HG03442 (cell line): ENCODE results near the gene ARHGAP6.
"Not testable (repeated sequence)": the region's sequence is repeated elsewhere in the genome, so short reads cannot be mapped to it uniquely, and the experiment has no call there.

ENCODE experiments used
- ATAC-seq: cut with Tn5 transposase; IDR thresholded peaks from one replicate; pipeline ENCODE4 v1.9.1; 2021; ENCODE audit warnings: mild to moderate bottlenecking, moderate library complexity; ENCODE audit not compliant: unreplicated experiment

Gene ARHGAP6

DNA sequence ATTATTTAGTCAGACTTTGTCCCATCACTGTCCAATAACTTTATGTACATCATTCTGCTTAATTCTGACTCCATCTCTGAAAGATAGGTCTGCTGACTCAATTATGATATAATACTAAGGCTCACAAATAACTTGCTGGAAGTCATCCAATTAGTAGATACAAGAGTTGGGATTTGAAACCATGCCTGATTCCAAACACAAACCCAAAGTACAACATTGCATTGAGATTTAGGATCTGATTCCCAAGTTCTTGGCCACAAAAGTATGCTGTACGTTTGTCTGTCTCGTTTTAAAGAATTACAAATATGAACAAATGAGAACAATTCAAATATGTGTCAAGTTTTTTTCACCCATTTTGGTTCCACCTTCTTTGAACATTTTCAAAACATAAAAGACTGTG, 263.8 kb downstream of the ARHGAP6 start:
- no peak for ATAC-seq

DNA sequence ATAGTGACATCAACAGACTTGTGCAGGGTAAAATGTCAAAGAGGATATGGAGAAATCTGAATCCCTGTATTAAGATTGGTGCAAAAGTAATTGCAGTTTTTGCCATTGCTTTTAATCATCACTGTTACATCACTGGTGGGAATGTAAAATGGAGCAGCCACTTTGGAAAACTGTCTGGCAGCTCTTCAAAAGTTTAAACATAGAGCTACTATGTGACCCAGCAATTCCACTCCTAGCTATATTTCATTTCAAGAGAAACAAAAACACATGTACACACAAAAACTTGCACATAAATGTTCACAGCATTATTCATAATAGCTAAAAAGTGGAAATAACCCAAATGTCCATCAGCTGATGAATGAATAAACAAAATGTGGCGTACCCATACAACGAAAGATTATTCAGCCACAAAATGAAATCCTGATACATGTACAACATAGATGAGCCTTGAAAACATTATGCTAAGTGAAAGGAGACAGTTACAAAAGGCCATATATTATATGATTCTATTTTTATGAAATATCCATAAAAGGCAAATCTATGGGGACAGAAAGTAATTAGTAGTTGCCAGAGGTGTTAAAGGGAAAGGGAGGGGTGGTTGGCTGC, 266.1 kb downstream of the ARHGAP6 start:
- ATAC-seq = no peak

DNA sequence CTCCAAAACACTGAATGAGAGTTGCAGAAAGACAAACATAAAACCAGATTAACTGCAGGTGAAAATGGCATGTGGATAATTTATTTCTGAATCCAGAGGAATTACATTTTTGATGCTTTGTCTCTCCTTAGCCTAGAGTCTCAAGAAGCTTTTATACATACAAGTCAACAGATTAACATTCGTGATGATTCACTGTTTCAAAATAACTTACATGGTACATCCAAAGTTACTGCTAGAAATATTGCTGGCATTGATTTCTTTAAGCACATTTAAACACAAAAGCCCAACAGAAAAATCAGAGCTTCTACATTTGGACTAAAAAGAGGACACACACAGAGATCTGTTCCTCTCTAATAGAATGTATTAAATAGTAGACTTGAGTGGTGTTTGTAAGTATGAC, 266.9 kb downstream of the ARHGAP6 start:
- no peak for ATAC-seq

DNA sequence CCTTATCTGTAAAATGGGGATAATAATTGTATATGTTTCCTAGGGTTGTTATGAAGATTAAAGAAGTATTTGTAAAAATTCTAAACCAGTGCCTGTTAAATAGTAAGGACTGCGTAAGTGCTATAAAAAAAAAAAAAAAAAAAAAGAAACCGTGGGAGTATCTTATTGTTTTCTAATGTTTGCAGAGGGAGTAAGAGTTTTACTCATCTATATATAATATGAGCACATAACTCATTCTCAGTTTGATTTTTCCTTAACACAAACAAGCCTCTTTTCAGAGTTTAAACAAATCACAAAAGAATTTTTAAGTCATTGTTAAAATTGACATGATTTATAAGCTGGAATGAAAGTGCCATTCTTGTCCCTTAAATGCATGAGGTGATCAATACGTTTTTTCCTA, 267.6 kb downstream of the ARHGAP6 start:
- no peak for ATAC-seq

DNA sequence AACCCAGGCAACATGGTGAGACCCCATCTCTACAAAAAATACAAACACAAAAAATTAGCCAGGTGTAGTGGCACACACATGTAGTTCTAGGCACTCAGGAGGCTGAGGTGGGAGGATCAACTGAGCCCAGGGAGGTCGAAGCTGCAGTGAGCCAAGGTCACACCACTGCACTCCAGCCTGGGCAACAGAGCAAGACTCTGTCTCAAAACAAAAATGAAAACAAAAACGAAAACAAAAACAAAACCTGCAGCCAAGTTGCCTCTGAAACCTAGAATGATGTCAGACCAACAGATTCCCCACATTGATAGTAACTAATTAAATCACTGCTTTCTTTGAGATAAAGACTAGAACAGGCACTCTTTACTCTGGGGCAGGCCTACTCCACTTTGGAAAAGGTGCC, 268.0 kb downstream of the ARHGAP6 start:
- no peak for ATAC-seq

DNA sequence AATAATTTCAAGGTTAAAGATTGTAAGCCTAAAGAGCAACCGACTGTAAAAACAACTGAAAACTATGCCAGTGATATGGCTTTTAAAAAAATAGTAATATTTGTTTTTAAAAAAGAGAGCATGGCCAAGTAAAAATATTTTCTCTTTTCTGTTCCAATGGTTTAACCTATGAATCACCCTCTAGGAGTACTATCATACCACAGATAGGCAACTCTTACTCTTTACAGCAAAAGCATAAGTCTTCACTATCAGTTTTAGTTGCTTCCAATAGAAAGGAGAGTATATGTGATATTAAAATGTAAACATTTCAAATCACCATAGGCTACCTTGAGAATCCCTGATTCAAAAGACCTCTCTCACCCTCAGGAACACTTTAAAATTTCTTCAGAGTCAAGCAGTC, 269.9 kb downstream of the ARHGAP6 start:
- no peak for ATAC-seq

DNA sequence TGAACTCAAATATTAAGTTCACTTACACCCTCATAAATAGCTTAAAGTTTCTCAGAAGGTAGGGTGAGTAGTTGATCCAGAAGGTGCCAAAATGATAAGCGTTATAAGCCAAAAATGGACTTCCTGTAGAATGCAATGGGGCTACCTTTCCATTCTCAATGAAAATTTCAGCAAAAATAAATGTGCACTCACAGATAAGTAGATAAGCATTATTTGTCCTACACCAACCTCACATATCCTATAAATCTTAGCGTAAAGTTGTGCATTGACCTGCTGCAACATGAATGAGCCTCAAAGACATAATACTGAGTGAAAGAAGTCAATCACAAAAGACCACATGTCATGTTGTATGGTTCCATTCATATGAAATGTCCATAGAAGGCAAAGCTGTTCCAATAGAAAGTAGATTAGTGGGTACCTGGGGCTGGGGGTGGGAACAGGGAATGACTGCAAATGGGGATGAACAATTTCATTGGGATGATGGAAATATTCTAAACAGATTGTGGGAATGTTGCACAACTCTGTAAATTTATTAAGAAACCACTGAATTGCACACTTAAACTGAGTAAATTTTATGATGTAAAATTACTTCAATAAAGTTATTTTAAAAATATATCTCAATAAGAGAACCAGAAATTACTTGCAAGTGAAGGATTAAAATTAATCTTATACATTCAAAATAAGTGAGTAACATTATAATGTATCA, 271.6 kb downstream of the ARHGAP6 start:
- no peak for ATAC-seq

DNA sequence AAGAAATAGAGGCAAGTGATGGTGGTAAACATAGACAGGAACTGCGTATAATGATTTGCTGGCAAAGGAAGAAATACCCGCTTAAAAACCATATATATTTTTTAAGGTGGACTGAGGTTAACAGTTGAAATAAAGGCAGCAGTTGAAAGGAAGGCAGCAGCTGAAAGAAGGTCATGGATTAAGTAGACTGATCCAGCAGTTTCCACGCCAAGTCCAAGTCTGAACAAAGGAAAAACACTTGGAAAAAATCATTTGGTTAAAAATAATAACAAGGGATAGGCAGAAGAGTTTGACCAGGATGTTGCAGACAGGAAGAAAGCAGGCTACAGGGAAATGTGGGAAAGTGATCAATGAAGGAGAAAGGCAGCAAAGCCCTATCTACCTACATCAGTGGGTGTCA, 278.9 kb downstream of the ARHGAP6 start:
- no peak for ATAC-seq

DNA sequence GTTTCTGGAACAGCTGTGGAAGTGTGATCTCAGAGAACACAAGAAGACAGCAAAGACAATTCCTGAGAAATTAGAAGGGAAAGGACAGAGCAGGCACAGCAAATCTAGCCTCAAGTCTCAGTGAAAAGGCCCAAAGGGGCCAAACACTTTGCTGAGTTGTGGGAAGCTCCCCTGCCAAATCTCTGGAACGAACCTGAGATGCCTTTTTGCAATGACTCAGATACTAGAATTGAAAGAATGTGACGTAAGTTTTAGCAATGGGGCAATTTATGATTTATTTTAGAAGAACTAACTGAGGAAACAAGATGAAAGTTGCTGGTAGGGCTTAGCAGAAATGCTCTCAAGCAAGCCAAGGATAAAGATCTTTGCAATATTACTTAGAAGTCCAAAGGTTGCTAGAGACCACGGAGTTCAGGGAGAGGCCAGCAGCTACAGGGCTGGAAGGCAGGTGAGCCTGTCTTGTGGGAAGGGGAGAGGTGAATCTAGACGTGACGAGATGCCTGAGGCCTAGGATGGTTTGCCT, 279.7 kb downstream of the ARHGAP6 start:
- no peak for ATAC-seq

DNA sequence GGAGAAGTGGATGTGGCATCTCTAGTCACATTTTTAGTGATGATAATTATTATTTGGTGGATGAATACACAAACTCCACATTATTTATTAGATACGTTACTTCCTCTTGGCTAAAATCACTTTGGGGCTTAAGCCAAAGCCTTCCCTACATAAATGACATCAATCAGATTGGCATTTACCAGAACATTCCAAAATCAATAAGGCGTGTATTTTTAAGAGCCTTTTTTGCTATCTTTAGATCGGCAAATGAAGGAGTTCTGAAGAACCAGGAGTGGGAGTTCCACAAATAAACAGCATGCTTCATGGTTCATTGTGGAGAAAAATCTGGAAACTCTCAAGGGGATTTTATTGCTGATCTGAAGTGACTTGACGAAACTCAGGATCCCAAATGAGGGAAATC, 282.8 kb downstream of the ARHGAP6 start:
- no peak for ATAC-seq

DNA sequence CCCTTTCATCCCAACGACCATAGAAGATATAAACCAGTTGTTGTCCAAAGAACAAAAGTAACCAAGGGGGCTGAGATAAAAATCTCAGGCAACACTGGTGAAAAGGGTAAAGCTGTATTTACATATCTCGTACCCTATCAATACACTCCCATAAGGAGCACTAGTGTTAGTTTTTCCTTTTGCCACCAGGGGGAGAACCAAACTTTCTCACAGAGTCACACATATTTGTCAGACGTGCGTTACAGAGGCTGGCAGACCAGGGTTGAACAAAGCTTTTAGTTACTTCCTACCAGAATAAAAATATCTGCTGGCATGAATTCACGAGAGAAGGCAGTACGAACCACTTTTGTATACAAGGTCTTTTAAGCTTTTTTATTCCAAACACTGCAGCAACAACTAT, 284.3 kb downstream of the ARHGAP6 start:
- ATAC-seq = peak; percentile 79

DNA sequence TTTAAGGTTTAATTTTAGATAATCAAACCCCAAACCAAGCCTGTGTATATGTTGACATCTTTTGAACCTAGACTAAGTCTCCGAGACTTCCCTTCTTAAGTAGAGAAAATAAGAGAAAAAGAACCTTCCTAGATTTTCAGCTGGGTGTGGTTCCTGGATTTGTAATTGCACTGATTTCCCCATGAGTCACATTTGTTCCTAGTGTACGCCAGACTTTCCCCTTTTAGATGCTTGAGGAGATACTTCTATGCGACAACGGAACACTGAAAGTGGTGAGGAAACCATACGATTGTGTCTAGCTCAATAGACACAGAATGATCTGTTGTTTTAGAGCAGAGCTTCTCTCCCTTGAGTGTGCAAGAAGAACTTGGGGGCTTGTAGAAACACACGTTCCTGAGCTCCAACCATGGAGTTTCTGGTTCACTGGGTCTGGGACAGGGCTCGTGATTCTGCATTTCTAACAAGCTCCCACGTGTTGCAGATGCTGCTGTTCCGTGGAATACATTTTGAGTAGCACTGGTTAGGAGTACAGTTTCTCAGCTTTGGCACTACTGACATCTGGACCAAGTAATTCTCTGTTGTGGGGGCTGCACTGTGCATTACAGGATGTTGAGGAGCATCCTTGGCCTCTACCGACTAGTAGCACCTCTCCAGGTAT, 285.4 kb downstream of the ARHGAP6 start:
- ATAC-seq = no peak

DNA sequence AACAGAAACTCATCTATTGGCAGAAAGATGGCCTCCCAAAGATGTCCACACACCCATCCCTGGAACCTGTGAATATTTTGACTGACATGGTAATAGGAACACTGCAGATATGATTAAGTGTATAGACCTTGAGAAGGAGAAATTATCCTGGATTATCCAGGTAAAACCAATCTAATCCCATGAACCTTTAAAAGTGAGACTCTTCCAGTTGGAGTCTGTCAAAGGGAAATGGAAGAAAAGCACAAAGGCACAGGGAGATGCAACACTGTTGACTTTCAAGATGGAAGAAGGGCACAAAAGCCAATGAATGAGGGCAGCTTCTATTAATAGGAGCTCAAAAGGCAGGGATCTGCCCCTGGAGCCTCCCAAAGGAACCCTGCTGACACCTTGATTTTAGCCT, 289.6 kb downstream of the ARHGAP6 start:
- no peak for ATAC-seq

DNA sequence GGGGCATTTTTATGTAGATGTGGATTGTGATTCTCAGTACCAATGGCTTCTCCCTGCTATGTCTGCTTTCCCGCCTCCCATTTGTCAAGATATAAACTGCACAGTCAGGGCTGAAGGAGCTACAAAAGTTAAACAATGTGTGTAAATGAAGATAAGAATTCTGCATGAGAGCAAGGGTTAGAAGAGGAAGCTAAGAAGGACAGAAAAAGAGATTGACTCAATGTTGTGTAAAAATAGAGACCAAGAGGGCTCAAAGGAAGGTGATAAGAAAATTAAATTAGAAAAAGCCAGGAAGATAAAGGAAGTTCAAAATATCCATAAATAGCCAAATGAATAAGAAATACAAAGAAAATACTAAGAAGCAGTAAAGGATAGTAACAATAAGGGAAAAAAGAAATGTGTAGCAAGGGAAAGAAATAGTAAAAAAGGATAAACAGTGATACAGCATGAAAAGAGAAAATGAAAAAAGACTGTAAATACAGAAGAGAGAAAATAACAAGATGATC, 290.1 kb downstream of the ARHGAP6 start:
- no peak for ATAC-seq

DNA sequence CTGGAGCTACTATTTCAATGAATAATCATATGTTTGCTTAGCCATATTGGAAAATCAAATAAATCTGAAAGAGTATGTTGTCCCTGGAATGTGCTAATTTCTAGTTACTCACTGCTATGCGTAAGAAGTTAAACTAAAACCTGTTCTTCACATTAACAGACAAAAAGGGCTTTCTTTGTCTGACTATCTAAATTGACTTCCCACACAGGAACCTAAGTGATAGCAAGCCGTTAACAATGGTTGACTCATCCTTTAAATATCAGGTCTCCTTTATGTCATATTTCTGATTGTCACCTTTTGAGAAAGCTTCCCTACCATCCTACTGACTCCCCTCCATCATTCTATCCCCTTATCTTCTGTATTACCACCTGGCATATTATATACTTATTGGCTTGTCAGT, 291.1 kb downstream of the ARHGAP6 start:
- ATAC-seq = no peak

DNA sequence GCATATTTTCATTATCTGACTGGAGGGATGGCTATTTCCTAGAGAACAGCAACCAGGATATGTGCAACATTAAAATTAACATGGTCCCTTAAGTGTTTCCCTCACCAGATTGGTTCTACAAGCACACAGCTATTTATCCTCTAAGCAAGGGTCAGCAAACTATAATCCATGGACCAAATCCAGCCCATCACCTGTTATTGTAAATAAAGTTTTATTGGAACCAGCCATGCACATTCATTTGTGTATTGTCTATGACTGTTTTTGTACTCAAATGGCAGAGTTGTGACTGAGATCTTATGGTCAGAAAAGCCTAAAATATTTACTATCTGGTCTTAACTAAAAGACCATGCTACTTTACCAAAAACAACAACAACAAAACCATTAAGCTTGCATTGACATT, 294.6 kb downstream of the ARHGAP6 start:
- no peak for ATAC-seq

DNA sequence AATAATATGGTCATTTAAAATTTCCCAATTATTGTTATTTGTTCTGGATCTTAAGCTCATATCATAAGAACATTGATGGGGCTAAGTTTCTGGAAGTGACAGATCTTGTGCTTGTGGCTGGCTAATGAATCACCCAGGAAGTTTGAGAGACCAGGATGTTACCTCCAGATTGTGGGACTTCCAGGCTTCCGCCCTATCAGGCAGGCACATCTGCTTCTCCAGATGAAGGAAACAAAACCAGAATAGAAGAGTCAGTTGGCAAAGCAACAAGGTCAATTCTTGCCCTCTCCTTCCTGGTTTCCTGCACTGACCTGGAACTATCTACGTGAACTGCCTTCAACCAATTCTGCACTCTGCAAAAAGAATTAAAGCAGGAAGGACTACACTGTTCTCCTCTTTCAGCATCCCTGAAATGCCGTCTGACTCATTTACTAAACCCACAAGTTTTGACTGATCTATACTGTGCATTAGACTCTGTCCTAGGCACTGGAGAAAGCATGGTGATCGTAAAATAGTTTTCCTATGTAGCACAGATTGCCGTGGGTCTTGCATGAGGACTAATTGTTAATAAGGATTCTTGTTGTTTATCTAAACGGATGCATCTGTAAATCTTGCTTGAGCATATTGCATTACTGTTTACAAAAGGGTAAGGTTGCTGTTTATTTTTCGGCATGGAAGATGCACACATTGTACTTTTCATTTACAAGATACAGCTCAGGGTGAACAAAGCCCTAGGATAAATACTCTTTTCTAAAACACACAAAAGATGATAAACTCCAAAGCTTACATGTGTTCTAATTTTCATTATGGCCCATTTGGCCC, 297.9 kb downstream of the ARHGAP6 start:
- ATAC-seq = no peak

DNA sequence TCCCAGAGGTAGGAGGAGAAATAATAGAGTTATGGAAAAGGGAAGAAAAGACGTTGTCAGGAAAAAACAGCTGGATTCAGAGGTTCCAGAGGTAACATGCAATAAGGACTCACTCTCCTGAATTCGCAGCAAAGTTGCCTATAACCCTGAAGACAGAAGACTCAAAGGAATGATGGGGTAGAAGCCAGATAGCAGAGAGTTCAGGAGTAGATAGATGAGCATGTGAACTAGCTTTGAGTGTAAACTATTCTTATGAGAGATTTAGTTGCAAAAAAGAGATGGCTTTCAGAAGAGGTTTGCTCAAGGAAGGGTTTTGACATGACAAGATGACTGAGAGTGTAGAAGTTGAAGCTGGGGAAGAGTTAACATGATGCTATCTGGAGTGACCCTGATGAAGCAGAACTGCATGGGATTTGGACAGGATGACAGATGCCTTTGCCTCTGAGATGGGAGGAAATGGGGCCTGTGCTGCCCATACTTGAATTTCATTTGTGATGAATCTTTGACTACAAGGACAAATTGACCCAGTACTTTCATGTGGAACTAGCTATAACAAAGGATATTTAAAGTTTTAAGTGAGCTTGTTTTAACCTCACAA, 298.6 kb downstream of the ARHGAP6 start:
- no peak for ATAC-seq

DNA sequence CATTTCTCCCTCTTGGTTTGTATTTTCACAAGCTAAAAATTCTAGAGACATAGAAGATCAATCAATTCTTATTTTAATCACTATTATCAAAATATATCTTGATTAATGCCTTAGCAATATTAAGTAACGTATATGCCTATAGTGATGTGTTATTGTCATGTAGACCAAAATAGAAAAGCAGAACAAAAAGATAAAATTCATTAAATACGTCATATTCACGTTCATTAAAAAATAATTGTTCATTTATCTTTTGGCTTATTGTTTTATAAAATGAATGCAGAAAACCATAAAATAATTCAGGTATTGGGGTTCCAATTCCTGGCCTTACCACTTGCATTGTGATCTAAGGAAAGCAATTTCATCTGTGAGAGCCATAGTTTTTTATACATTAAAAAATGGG, 300.3 kb downstream of the ARHGAP6 start:
- ATAC-seq = no peak

DNA sequence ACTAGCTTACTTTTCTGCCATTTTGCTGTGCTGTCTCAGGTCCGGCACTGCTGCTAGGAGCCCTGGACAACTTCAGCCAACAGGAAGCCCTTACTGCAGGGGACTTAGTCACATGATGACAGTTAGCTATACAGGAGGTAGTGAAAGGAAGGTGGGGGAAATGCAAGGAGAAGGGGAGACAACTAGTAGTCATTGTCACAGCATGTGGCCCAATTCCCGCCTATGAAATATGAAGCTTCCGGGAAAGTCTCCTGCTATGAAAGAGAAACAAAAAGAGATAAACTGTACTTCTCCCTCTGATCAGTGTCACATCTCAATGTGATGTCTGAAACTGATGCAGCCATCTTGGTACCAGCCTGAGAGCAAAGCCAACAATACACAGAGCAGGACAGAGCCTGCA, 300.9 kb downstream of the ARHGAP6 start:
- no peak for ATAC-seq

DNA sequence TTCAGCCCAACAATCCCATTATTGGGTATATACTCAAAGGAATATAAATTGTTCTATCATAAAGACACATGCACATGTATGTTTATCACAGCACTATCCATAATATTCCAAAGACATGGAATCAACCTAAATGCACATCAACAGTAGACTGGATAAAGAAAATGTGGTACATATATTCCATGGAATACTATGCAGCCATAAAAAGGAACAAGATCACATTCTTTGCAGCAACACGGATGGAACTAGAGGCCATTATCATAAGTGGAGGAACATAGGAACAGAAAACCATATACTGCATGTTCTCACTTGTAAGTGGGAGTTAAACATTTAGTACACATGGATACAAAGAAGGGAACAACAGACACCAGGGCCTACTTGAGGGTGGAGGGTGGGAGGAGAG, 301.9 kb downstream of the ARHGAP6 start:
- ATAC-seq = not testable (repeated sequence)
